ENCODE data around the gene ATP8A1.

ATP8A1 gene

GRCh38 chr4:42646999-42647541 is 9.8 kb downstream of the ATP8A1 start:
- no peak for DNase-seq

DNA sequence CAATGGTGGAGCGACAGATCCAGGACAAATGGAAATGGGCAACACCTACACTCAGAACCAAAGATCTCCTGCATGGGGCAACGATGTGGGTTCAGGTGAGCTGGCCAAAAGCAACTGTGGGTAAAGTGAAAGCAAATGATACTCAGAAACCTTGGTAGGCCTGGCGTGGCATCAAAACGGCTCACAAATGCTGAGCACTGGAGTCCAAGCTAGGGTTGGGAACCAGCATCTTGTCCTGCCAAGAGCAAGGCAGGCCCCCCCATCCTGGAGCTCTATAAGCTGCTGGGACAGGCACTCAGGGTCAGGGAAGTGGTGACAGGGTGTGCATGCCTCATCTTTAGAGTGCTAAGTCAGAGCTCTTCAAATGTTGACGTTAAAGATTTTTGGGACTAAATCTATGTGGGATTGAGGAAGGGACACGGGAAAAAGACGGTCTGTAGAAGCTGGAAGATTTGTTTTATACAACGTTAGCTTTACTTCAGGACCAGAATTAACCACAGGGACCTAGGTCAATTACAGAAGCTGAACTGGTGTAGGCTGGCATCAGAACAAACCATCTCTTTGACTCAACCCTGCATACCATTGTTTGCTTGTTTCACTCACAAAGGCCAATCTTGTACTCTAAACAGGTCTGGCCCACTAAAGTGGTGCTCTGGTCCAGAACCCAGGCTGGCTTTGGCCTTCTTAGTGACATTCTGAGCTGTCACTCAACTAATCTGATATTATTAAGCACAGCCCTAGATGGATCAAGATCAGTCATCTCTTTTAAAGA is 10.7 kb downstream of the ATP8A1 start:
- no peak for DNase-seq

- DNase-seq: no peak
Observed at GRCh38 chr4:42644897-42645296, 12.0 kb downstream of the ATP8A1 start.

DNA sequence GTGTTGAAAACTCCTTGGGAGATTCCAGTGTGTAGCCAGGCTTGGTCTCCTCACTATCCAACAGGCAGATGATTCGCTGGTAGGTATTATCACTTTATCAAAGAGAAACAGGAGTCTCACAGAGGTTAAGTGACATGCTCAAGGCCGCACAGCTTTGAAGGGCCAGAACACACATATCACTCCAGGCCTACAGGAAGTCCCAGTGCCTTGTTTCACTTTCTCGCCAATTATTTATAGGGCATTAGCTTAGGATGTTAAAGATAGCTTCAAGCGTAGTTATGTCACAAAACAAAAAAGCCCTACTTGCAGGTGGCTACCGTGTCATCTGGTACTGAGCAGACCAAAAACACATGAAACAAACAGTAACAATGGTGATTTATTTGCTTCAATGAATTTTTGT is 13.2 kb downstream of the ATP8A1 start:
- DNase-seq: no peak

GRCh38 chr4:42642845-42643615 is 13.9 kb downstream of the ATP8A1 start:
- no peak for DNase-seq

DNA sequence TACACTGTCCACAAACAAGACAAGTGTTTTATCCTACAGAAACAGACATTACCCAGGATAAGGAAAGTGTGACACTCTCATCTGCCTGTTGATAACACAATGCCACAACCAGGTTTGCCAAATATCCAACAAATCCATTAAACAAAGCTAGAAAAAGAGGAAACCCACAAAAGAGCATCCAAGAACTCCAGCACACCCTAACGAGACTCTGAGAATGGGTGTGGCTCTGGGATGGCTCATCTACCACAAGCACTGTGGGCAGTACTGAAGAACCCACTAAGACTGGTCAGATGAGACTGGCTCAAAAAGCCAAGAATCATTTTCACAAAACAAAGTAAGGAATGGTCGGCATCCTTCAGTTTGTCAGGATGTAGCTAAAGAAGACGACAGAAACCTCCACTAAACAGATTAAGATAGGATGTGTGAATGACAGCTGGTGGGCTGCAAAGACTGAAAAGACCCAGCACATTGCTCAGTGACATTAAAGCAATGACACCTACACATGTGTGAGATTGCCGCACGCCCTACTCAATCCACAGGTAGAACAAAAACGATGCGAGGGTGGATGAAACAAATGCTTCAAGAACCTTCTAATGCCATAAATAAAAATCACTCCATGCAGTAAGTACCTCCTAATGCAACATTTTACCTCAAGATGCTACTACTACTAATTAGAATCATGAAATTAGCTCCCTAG is 14.7 kb downstream of the ATP8A1 start:
- no peak for DNase-seq

DNA sequence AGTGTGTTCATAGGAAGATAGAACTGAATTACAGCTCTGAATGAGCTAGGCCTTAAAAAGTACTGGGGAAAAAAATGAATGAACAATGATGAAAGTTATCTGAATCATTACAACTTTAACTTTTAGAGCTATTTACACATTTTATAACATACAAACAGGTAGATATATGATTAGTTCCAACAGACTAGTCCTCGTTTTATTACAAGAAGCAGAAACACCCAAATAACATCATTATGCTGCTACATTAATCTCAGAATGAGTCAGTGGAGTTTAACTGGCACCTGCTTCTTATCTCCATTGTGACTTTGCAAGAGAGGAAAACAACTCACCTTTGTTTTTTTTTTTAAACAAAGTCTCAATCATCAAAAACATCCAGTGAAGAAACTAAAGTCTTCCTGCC is 15.2 kb downstream of the ATP8A1 start:
- DNase-seq: no peak

GRCh38 chr4:42641161-42641560 is 15.7 kb downstream of the ATP8A1 start:
- DNase-seq: no peak

DNA sequence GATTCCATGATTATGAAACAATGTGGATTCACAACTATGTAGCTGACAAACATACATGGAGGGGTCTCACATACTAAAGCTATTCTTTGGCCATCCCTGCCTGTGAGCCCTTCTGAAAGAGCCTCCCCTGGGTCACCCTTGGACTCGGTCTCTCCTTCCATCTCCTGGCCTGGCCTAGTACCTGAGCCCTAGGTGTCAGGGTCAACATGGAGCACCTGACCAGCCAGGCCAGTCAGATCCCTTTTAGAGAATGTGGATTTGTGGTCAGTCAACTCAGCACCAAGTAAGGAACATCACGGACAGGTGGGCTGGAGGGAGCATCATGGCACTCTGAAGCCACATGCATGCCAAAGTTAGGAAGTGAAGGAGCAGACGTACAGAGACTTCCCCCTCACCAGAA is 16.3 kb downstream of the ATP8A1 start:
- DNase-seq: no peak

DNA sequence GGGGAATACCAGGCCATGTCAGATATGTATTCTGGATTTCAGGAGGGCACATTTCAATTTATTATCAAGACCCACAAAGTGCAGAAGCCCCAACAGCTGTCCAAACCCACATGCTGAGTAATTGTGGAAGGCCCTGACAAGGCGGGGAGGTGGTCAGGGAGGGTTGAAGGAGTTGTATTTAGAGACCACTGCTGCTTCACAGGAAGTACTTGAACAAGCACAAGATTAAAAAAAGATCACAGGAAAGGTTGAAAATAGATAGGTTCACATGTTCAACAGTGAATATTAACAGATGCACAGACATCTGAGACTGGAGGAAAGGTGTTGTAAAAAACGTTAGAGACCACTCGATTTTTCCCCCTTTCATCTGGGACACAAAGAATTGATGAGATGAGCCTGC is 17.9 kb downstream of the ATP8A1 start:
- no peak for DNase-seq

GRCh38 chr4:42638321-42638720 is 18.6 kb downstream of the ATP8A1 start:
- no peak for DNase-seq

GRCh38 chr4:42637867-42638266 is 19.0 kb downstream of the ATP8A1 start:
- no peak for DNase-seq

DNA sequence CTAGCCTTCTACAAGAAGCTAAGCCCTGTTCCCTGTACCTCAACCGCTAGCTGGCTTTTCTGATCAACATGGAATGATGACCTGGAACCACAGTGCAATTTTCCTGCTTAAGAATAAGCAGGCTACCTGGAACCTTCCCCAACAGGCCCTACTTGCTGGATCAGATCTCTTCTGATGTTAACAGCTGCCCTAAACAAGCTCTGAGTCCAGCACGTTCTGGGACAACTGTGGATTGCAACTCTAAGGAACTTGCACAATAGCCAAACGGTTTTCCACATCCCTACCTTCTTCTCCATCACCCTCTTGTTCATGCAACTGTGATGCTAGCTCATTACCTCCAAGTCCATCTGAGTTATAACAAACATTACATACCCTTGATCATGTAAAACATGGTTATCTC is 19.8 kb downstream of the ATP8A1 start:
- DNase-seq: no peak

- no peak for DNase-seq
Observed at GRCh38 chr4:42636645-42636949, 20.3 kb downstream of the ATP8A1 start.

DNA sequence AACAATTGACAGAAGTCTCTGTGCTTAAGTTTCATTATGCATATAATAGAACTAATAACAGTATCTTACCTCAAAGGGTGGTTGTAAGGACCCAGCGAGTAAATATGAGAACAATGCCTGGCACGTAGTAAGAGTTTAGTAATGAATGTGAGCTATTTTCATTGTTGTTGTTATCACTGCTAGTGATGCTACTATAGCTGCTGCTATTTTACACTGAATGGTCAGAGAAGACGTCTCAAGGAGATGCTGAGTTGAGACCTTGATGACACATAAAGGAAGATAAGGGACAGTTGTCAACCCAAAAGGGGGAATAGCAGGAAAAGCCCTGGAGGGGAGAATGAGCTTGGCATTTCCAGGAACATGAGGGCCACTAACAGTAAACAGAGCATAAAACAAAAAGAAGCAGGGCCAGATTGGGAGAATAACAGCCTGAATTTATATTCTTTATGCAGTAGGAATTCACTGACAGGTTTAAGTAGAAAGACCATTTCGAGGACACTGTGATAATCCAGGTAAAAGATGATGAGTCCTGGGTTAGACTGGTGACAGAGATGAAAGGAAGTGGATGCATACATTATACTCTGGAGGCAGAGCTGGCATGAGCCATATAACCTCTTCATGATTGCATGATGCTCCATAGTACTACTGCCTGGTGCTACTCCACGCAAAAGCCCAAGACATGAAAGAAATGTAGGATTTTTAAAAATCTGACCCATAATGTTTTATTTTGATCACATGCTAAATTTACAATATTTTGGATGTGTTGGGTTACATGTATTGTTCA is 23.1 kb downstream of the ATP8A1 start:
- DNase-seq: no peak

DNA sequence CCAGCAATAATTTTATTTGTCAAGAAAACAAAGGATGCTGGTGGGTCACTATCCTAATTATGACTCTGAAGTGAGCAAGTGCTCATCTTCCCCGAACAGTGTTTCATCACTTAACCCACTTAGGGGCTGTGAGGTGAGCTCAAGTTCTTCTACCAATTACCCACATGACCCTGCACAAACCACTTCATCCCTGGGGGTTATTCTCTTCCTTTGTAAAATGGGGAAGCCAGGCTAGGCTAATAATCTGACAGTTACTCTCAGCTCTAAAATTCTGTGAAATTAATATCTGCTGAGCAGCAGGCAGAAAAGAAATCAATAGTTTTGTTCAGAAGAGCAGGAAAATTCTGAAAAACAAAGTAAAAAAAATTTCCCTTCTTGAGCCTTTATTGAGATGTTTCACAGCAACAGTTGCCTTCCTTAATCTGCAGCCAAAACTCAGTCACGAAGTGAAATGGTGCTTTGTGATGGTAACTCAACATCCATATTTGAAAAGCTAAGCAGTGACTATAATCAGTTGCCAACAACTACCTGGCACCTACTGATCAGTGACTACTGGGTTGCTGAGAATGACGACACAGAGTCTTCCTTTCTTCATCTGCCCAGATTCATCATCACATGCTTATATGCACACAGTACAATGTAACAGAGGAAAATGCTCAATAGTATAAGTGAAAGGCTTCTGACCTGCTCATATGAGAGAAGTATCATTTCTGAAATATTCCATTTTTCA is 24.1 kb downstream of the ATP8A1 start:
- no peak for DNase-seq

GRCh38 chr4:42630908-42631307 is 26.0 kb downstream of the ATP8A1 start:
- no peak for DNase-seq

GRCh38 chr4:42628740-42629139 is 28.2 kb downstream of the ATP8A1 start:
- DNase-seq: no peak

DNA sequence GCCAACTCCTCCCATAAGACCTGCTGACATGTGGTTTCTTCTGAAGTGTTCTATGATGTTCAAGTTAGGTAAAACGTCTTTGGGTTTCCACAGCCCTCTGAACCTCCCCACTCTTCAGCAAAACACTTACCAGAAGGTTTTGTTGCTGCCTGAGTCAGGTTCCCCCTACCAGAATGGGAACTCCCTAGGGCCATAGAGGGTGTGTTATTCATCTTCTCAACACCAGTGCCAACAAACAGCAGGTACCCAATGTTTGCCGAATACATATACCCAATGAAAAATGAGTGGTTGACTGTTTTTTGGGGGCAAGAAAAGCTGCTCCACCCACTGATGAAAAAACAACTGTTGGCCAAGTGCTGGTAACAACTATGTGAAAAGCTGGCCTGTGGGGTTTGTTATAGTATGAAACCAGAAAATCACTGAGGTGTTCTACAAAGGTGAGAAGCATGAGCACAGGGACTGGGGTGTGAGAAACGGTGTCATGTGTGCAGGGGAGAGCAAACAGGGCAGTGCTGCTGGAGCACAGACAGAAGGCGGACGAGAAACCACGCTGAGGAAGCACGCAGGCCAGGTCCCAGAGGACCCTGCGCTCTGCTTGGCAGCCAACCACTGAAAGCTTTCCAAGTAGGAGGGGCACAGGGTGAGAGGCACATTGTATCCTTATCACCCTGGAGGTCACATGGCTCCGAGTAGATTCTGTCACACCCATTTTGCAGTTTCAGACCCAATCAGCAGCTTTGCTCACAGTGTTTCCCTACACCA is 28.8 kb downstream of the ATP8A1 start:
- DNase-seq: no peak

DNA sequence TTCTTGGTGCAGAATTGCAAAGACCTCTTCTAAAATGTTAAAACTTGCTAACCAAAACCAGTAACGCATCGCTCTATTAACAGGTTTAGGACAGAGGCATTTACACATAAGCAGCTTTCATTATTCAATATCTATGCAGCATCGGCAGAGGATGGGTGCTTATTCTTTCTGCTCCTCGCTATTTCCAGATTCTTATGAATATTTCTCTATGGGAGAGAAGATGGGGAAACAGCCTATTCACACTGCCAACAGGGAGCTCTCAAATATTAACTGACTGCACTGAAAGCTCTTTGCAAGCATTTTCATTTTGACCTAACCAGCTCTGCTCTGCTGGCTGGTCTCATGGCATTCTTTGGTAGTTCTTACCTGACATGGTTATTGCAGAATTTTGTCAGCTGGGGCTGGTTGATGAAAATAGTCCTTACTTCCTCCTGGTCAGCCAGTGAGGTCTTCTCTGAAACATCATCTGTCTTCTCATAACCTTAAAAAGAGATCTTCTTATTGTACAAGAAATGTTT is 30.2 kb downstream of the ATP8A1 start:
- no peak for DNase-seq

GRCh38 chr4:42625329-42625728 is 31.6 kb downstream of the ATP8A1 start:
- no peak for DNase-seq
